GM12878 (cell line): ENCODE measurements around the gene EGFL8. TPM values are rescaled to one million over a fixed set of nuclear protein-coding genes. Genes with fewer than 3 reads are reported as not detected.

Experiments used
- CBX5 ChIP-seq: sonication (generic); IDR thresholded peaks from 2 replicates; pipeline ENCODE4 v1.6.1; 2016; ENCODE audit warnings: low read depth, moderate library complexity, mild to moderate bottlenecking, inconsistent platforms
- CUX1 ChIP-seq: IDR thresholded peaks from 2 replicates; pipeline ENCODE4 v1.6.1; 2012; ENCODE audit warnings: improper control_type of control experiment, low read depth, low read length; ENCODE audit not compliant: insufficient replicate concordance
- E2F8 ChIP-seq: fragments of 450-650 bp; IDR thresholded peaks from 2 replicates; pipeline ENCODE4 v1.6.1; 2018; ENCODE audit warnings: mild to moderate bottlenecking, low read depth, moderate library complexity; ENCODE audit not compliant: partially characterized antibody
- ESRRA ChIP-seq: IDR thresholded peaks from 2 replicates; pipeline ENCODE4 v1.6.1; 2012; ENCODE audit warnings: mild to moderate bottlenecking, low read length, improper control_type of control experiment
- HCFC1 ChIP-seq: fragments of 150-350 bp; IDR thresholded peaks from 2 replicates; pipeline ENCODE4 v1.6.1; 2014; ENCODE audit warnings: low read length
- KLF5 ChIP-seq: fragments of 450-650 bp; IDR thresholded peaks from 2 replicates; pipeline ENCODE4 v1.6.1; 2014; ENCODE audit warnings: mild to moderate bottlenecking; ENCODE audit not compliant: partially characterized antibody
- SMC3 ChIP-seq: IDR thresholded peaks from 2 replicates; pipeline ENCODE4 v1.6.1; 2011; ENCODE audit warnings: low read length, improper control_type of control experiment, borderline replicate concordance
- TCF12 ChIP-seq: IDR thresholded peaks from 2 replicates; pipeline ENCODE4 v1.6.1; 2011; ENCODE audit warnings: low read depth, mild to moderate bottlenecking, low read length
- YBX1 ChIP-seq: fragments of 450-650 bp; IDR thresholded peaks from 2 replicates; pipeline ENCODE4 v1.6.1; 2016; ENCODE audit warnings: antibody characterized with exemption
- ZSCAN29 ChIP-seq: fragments of 450-650 bp; IDR thresholded peaks from 2 replicates; pipeline ENCODE4 v1.6.1; 2017; ENCODE audit warnings: mild to moderate bottlenecking, moderate library complexity
- polyA plus RNA-seq, 11 experiments: library from polyadenylated mRNA; depleted of rRNA in 4 of 11; unstranded in 6 of 11; stranded (reverse) in 5 of 11; fragments of >200 nt; fragmentation: Nextera tagmentation in 4 of 11; fragmentation: Illumina TruSeq in 1 of 11; extraction: Ambion mirVana in 4 of 11; extraction: Trizol in 1 of 11; gene quantifications; 1 replicate in 1 of 11; 2 replicates in 10 of 11; pipeline versions ENCODE4 v1.2.1 to v1.2.3, GENCODE V29; 2011 to 2016; ENCODE audit warnings: inconsistent platforms in 2 of 11, missing spikeins in 2 of 11, low read depth in 1 of 11
- total RNA-seq, 4 experiments: library from RNA; depleted of rRNA in 3 of 4; stranded (reverse); fragments of >200 nt in 3 of 4; fragmentation: Illumina TruSeq in 1 of 4; extraction: Trizol in 1 of 4; gene quantifications; 2 replicates each; pipeline versions ENCODE4 v1.2.1 to v1.2.3, GENCODE V29; 2013 to 2021

EGFL8 gene
- total and polyA plus RNA-seq, 10 of the 15 experiments (the other 5 are each of a cell fraction or from before 2014, with no cell fraction given) = 0.07 to 3.5 (median 1.4) TPM

- TF ChIP-seq CUX1 (no peak), HCFC1 (no peak), ZSCAN29 (no peak), CBX5 (no peak), SMC3 (no peak), ESRRA (no peak), KLF5 (no peak), TCF12 (no peak), E2F8 (no peak), YBX1 (no peak)
- TF ChIP-seq, all 136 proteins: peak for 0
Observed at GRCh38 chr6:32146287-32146686, 18.1 kb upstream of the EGFL8 start (continued).
